NOMO-1 treated with dmso at 0.1 percent for 144 hours (cell line): ENCODE data around the gene CCDC85C.

Source experiments
- DNase-seq: peaks from one replicate; lab custom pipeline; 2025; ENCODE audit not compliant: unreplicated experiment; lab: John Stamatoyannopoulos, UW

CCDC85C gene

DNA sequence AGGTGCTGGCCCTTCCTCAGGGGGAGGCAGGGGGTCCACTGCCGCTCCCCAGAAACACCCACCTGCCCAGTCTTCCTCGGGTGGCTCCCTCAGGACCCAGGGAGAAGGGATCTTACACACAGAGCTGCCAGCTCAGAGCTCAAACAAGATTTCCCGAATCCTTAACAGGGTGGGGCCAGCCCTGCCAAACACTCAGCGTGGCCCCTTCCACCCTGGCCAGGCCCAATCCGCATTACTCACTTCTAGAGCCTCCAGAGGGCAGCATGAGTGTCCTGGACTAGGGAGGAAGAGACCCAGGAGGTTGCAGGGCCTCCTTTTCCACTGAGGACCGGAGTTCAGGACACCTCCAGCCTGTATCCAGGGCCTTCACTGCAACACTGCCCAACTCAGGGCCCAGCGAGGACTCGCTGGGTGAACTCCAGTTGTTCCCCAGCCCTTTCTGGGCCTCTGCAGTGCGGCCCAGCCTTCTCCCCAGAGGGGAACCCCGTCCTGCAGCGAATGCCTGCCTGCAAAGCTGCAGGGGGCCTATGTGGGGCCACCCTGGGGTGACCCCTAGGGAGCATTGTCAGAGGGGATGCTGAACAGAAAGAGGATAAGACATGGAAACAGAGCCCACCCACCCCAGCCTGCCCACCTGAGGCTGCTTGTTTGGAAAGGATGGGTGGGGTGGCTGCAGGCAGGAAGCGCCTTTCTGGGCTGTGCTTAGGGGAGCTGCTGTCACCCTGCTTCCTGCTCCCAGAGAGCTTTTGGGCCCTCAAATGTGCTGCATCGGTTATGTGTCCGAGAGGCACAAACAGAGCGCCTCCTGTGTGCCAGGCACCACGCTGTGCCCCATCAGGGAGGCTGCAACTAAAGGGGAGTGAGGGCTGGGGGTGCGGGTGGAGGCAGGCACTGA is 79.0 kb downstream of the CCDC85C start:
- DNase-seq: no peak

DNA sequence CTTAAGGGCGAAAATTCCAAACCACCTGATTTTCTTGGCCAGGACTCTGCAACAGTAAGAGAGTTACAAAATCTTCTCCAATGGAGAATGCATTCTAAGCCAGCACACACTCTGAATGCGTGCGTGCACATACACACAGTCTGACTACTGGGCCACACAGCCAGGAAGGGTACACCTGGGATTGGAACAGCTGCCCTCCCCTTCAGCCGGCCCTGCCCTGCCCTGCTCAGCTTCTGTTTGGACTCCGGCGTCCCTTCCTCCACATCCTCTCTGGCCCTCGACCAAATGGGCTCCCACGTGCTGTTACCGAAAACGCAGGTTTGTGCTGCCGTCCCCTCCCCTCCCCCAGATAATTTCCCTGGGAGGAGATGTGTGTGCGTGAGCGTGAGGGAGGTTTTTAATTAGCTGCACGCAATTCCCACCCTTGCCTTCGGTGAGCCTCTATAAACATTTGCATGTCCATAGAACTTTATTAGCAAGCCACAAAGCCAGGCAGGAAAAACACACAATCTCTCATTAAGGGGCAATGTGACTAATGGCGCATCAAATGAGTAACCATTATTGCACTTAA is 79.8 kb downstream of the CCDC85C start:
- DNase-seq: no peak

DNA sequence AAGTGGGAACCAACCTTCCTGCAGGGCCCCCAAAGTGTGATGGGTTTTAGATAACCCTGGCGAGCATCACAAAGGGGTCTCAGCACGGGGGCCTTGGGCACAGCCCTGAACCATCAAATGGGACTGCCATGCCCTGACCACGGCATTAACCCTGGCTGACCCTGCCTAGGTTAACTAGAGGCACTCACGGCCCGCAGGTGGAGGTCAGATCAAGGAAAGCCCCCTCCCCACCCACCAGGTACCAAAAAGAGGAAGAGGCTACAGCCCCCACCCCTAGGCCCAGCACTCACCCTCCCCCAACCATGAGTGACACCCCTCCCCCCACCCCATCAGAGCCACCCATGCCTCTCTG is 80.3 kb downstream of the CCDC85C start:
- DNase-seq: no peak

DNA sequence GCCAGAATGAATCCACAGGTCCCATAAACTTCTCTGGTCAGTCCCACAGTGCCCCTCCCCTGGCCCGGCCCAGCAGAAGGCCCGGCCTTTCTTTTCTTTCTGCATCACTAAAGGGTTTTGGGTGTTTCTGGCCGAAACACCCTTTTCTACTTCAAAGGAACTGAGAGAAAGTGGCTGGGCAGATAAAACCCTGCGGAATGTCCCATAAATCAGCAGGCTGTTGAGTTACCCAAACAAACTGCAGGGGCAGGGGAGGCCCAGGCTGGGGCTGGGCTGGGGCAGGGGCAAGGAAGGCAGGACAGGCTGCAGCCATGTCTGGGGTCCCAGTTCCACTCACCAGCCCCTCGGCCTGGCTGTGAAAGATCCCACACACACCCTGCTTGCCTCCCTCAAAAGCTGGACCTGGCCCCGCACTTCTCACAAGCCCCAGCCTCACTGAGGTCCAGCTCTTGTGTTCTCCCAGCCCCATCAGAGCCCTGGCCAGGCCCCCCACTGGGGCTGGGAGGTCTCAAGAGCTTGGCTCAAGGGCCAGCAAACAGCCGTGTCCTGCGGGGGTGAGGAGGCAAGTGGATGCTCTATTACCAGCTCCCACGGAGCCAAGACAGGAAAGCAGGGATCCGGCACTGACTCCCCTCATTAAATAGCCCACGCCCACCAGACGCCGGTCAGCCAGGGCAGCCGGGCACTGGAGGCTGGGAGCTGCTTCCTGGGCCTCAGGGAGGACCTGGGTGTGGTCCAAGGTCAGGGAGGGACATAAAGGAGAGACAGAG is 80.9 kb downstream of the CCDC85C start:
- no peak for DNase-seq

DNA sequence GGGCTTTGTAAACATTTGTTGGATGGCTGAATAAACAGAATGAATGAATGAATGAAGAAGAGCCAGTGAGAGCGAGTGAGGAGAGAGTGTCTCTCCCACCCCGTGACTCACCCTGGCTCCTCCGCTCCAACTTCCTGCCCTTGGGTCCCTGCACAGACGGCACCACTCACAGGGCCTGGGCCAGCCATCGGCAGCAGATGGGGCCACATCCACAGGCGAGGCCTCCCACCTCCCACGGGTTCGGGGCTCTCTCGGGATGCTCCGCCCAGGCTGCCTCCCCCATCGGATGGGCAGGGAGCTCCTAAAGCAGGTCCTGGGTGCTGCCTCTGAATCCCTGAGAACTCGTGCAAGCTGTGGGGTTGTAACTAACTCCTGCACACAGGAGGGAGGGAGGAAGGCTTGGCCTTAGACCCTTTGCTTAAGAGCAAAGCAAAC is 81.5 kb downstream of the CCDC85C start:
- no peak for DNase-seq

DNA sequence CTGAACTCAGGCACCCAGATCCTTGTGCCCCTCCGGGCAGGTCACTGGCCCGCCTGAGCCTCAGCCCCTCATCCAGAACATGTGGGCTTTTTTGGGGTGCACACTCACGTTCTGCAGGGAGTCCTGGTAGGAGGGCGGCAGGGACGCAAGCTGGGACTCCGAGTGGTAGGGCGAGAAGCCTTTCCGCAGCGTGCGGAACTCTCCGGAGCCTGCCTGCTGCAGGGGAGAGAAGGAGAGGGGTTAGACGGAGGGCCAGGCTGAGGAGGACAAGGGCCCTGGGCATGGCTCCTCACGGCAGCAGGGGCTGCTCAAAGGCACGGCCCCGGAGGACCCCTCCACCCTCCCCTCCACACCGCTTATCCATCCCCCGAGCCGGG is 82.0 kb downstream of the CCDC85C start:
- no peak for DNase-seq

DNA sequence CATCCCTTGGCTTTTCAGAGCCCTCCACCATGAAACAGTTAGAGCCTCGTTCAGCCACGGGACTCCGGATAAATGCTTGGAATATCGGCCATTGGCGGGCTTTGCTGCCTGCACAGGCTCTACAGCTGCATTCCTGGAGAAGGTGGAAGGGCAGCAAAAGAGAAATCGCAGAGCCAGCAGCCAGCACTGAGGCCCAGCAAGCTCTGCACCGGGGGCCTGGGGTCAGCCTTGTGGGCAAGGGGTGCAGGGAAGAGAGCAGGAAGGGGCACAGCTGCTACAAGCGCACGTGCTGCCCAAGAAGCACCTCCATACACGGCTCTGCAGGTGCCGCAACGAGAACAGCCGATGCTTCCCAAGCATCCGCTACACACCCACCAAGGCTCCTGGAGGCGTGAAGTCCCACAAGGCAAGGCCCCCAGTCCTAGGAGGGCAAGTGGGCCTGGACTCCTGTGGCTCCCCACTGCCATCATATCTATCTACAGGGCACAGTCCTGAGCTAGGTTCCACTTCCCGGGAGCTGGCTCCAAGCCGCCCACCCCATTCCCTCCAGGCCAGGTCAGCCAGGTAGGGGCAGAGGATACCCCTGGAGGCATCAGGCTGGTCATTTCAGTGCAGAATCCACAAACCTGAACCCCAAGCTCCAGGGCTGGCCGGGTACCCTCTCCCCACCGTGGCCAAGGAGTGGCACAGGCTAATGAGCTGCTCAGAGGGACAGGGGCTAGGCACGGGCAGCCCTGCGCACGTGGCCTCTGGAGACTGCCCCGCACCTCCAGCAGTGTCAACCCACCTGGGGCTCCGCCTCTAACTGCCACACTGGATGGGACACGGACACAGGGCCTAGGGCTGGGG is 82.6 kb downstream of the CCDC85C start:
- no peak for DNase-seq

DNA sequence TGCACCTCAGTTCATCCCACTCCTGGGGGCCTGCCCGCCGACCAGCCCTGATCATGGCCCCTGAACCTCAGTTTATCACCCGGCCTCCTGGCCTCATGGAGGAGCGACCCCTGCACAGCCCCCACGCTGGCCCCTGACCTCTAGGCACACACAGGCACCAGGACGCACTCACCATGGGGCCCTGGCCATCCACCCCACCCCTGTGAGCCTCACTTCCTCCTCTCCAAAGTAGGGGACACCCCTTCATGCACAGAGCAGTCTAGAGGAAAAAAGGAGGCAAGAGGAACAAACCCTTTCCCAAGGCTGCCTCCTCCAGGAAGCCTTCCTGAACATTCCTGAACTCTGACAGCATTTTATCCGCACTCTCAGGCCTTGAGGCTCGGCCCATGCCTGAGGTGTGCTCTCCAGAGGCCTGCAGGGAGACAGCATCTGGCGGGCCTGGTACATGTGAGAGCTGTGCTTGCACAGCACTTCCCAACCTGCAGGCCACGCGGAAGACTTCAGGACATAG is 83.4 kb downstream of the CCDC85C start:
- DNase-seq: no peak

DNA sequence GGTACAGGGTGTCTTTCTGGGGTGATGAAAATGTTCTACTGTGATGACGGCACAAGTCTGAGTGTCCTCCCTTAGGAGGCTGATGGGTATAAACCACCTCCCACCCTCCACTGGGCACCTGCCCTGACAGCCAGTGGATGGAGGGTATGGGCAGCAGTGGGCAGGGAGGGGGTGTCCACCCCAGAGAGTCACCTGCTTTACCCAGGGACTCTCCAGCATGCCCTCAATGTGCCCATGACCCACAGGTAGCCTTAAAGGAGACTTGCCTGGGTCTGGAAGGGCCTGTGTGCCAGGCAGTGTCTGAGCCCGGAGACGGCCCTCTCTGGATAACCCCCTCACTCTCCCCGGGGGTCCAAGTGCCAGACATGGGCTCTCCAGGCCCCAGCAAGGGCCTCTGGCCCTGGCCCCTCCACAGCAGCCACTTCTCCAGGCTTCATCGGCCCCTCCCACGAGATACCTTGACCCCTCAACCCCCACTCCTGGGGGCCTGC is 84.0 kb downstream of the CCDC85C start:
- DNase-seq: no peak

DNA sequence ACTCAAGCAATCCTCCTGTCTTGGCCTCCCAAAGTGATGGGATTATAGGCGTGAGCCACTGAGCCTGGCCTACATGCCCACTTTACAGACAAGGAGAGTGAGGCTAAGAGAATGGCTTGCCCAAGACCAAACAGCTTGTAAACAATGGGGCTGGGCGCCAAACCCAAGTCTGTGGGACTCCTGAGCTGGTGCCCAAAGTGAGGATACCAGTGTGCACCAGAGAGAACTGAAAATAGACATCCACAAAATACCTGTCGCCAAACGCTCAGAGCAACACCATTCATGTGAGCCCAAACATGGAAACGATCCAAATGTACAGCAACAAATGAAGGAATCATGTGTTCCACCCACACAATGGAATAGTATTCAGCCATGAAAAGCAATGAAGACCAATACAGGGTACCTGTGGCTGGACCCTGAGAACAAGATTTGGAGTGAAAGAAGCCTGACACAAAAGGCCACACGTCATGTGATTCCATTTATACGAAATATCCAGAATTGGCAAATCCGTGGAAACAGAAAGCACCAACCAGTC is 84.6 kb downstream of the CCDC85C start:
- DNase-seq: no peak

DNA sequence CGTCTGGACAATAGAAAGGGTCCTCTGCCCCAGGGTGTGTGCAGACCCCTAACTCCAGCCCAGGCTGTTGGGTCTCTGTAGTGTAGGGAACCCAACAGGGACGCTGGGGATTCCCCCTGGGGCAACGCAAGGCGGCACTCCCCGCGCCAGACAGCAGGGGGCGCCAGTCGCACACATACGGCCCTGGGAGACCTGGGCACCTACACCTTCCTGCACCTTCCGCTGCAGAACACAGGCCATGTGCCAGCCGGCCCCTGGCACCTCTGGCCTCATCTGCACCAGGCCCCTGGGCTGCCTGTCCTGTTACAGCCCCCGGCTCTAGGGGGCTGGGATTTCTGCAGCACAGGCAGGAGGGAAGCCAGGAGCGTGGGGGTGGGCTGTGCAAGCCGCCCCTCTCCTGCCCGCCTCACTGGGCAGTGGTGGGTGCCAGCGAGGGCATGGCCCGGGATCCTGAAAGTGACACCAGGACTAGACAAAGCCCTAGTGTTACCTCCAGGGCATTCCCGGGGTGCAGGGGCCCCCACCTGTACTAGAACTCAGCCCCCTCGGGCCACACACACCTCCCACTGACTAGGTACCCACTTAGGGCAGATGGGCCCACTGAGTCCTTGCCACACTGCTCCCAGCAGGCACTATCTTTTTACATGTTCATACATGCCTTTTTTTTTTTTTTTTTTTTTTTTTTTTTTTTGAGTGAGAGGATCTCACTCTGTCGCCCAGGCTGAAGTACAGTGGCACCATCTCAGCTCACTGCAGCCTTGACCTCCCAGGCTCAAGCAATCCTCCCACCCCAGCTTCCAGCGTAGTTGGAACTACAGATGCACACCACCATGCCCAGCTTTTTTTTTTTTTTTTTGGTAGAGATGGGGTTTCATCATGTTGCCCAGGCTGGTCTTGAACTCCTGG is 85.3 kb downstream of the CCDC85C start:
- peak; percentile 5 for DNase-seq

DNA sequence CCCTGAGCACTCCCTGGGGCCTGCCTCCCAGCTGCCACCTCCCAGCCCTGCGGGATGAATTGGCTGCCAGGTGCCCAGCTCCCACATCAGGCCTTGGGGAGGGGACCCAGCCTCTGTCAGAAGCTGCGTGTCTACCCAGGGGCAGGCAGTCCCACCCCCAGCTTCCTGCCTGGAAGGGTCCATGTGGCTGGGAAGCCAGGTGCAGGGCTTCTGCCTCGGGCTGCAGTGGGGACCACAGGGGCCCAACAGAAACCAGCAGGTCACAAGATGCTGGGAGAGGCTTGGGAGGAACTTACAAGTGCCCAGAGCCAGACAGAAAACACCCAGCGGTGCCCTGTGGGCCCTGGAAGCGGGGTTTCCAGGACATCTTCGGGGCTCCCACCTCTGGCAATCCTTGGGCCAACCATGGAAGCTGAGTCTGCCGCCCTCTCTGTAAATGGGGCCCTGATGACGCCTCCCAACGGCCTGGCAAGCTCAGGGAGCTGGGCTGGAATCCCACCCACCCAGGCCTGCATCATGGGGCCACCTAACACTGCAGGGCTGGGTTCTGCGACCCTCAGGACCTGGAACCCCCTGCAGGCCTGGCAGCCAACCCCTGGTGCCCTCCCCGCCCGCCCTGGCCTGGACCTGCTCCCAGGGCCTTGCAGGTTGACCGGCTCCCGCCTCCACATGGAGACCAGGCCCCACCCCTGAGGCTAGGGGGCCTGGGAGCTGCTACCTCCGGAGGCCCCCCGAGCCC is 86.2 kb downstream of the CCDC85C start:
- DNase-seq: no peak

DNA sequence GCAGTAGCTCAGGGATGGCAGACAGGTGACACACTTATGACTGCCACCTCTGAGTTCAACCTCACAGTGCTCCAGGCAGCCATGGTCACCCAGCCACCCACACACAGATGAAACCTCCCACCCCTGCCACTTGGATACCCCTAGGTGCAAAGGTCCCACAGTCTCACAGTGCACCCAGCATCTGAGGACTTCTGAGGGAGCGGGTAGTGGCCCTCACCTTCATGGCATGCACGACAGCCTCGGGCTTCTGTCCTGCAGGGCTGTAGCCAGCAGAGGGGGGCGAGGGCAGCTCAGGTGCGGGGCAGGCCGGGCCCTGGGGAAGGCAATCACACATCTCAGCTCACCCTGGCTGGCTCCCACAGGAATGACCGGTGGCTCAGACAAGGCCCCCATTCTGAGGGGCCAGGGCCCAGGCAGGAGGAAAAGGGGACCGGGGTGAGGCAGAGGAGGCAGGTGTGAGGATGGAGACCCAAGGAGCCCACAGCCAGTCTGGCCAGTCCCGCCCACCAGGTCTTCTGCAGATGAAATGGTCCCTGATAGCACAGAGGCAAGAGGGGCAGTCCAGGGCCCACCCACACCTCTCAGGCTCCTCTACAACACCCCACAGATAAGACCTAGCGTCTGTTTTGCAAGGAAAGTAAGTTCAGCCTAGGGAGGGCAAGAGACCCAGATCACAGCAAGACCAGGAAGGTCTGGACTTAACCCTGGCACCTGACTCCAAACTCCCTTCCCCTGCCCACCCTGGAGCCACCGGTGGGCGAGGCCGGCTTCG is 87.0 kb downstream of the CCDC85C start:
- DNase-seq: no peak

DNA sequence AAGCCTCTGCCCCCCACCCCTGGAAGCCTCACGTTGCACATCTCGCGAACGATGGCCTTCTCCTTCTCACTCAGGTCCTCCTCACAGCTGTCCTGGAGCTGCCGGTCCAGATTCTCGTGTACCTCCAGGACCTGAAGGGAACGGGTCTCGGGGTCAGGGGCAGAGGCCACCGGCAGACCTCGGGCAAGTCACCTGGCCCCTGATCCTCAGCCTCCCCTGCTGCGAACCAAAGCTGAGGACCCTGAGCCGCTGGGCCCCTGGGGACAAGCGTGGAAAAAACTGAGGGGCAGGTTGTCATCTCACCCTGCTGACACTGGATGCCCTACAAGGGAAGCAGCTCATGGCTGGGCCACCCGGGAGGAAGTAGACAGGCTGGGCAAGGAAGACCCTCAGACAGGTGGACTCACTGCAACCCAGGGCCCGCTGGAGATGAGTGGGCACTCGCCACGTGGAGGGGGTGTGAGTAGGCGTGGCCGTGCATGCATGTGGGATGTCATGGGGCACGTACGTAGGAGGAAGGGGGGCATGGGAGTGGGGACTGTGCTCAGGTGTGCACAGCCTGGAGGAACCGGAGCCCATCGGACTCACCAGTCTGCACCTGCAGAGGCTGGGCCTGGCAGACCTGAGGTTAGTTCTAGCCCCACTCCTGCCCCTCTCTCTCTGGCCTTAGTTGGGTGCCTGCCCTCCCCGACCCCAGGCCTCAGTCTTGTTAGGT is 87.7 kb downstream of the CCDC85C start:
- no peak for DNase-seq

DNA sequence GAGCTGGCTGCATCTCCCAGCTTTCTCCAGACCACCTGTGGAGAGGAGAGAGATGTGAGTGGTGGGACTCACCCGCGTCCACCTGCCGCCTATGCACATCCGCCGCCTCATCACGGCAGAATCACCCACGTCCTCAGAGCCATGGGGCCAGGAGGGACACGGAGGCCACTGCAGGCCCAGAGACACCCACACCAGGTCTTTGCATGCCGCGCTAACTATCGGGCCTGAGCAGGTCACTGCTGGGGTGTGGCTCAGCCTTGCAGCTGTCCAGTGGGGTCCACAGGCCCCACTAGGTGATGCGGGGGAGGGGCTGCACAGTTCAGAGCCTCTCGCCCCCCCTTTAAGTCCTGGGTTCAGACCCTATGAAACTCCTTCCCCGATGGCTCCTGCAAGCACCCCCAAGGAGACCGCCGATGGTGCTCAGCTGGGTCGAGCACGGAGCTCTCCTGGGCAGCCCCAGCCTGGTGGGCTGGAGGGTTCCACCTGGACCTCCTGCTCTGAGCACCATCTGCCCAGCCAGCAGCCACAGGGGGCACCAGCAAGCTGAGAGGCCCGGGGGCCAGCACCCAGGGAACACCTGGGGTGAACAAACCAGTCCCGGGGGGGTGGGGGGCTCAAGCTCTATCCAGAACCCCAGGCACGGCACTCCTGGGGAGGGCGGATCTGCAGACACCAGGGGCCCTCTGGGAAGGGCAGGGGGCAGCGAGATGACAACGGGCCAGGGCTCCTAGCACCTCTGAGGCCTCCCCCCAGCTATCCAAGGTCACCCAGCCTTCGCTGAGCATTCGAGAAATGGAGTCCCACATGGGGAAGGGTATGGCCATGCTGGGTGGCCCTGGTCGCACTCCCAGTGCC is 88.5 kb downstream of the CCDC85C start:
- DNase-seq: no peak

DNA sequence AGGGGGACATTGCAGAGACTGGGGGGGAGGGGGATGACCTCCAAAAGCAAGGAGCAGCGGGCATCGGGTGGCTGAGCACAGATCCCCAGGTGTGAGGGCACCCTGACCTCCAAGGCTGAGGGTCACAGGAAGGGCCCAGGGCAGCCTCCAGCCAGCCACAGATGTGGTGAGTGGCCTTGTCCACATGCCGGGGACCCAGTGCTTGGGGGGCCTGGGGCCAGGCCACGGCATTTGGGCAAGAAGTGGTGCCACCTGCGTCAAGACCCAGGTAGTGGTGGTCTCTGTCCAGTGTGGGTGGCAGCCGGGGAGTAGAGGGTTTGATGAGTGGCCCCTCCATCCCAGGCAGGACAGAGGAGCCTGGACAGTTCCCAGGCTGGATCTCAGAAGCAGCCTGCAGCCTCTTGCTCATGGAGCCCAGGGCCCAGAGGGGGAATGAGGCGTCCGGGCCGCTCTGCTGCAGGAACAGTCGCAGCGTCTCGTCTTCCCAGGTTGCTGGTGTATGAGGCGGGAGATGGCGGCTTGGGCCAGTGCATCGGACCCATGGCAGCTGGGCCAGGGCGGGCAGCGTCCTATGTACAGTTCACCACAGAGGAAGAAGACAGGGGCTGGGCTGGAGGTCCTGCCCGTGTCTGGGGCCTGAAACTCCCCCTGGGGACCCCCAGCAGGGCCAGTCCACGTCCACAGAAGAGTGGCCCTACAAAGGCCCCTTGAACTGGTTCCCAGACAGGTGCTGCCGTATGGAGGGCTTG is 89.3 kb downstream of the CCDC85C start:
- no peak for DNase-seq
